SH-SY5Y (cell line): ENCODE results near the gene NUP93.

ENCODE experiments used
- GATA2 ChIP-seq: IDR thresholded peaks from 2 replicates; pipeline ENCODE4 v1.6.1; 2011; ENCODE audit warnings: mild to moderate bottlenecking, low read depth, low read length
- GATA3 ChIP-seq: IDR thresholded peaks from 2 replicates; pipeline ENCODE4 v1.6.1; 2011; ENCODE audit warnings: low read depth, mild to moderate bottlenecking, low read length, moderate library complexity

- TF ChIP-seq GATA3, result no peak
- TF ChIP-seq GATA2, result no peak
Measured at GRCh38 chr16:56728980-56729734, 772 bp upstream of the NUP93 start.
